ENCODE results near the gene CSRNP3.

The CSRNP3 gene

DNA sequence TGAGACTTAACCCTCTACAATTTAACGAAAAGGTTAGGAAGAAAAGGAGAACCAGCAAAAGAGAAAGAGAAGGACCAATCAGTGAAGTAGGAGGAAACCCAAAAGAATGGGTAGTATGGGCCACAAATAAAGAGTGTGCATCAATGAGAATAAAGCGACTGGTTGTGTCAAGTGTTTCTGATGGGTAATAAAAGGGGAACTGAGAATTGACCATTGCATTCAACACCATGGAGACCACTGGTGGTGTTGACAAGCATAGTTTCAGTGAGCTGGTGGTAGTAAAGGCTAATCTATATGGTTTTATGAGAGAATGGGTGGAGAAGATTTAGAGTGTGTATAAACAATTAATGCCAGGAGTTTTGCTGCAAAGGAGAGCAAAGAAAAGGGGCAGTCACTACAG is 75.4 kb downstream of the CSRNP3 start:
- no peak for DNase-seq

GRCh38 chr2:165547900-165548299 is 78.4 kb downstream of the CSRNP3 start:
- no peak for DNase-seq

DNA sequence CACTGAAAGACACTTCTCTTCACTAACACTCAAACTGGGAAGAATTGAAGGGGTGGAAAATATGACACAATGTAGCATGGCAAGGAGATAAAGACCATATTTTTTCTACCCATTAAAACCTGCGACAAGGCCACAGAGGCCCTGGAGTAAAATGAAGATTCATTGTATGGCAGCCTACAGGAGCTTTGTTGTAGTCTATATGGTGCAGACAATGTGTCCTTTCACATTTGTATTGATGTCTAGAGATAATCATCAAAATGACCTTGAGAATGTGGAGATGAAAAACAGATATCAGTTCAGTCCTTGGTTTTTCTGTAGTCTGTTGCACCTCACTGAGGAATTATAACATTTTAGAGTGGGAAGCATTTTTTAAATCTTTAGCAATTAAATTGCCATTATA is 80.1 kb downstream of the CSRNP3 start:
- DNase-seq, result no peak

GRCh38 chr2:165558832-165559231 is 89.3 kb downstream of the CSRNP3 start:
- DNase-seq, result peak in 1 of 51 donors; percentile 27

- no peak for DNase-seq
Observed at GRCh38 chr2:165560377-165560988, 91.0 kb downstream of the CSRNP3 start.

GRCh38 chr2:165561516-165561915 is 92.0 kb downstream of the CSRNP3 start:
- DNase-seq, result no peak

GRCh38 chr2:165562233-165562632 is 92.7 kb downstream of the CSRNP3 start:
- no peak for DNase-seq

DNA sequence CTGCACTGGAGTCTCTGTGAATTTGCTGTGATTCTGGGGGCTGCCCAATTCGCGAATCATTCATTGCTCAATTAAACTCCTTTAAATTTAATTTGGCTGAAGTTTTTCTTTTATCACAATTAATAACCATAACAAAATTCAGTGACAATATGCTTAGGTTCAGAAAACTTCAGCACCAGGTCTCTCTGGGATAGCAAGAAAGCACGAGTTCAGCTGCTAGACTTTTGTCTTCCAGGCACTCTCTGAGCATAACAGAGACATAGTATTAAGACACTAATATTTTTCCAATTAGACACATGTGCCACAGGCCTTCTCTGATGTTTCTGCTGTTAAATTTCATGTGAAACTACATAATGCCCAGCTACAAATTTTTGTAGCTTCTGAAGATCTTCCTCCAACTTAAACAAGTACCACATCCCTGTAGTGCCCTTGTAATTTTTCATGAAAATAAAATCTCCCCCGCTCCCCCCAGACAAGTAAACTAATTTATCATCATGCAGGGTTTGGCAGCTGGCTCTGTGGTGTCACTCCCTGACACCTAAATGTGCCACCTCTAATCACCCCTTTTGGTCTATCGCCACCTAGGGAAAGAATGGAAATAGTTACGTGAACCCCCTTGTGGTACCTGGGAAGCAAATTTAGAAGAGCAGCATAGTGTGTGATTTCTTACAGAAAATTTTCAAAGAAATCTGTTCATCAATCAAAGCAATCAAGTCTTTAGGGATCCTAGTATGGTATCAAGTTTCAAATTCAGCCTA is 94.1 kb downstream of the CSRNP3 start:
- DNase-seq, result no peak

GRCh38 chr2:165566008-165566407 is 96.5 kb downstream of the CSRNP3 start:
- no peak for DNase-seq

DNA sequence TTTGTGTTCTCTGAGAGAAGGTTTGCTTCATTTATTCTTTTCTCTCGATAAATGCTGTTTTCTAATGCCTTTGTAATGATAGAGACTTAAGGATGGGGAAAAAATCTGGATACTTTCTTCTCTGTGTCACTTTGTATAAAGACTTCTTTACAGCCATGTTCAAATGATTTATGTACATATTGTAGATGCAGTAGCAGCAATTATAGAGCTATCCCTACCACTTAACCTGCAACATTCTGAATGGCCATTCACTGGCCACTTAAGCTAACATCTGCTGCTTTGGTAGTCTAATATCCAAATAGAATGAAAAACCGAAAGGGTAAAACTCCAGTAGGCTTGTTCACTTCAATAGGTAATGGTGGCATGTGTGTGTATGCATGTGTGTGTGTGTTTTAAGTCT is 97.8 kb downstream of the CSRNP3 start:
- DNase-seq, result no peak

- peak in 1 of 51 donors; percentile 11 for DNase-seq
Observed at GRCh38 chr2:165568361-165568760, 98.9 kb downstream of the CSRNP3 start.

GRCh38 chr2:165571477-165571876 is 102.0 kb downstream of the CSRNP3 start:
- DNase-seq, result no peak

GRCh38 chr2:165572151-165572550 is 102.7 kb downstream of the CSRNP3 start:
- peak in 23 of 51 donors; percentile 0 to 64 (median 18) for DNase-seq

DNA sequence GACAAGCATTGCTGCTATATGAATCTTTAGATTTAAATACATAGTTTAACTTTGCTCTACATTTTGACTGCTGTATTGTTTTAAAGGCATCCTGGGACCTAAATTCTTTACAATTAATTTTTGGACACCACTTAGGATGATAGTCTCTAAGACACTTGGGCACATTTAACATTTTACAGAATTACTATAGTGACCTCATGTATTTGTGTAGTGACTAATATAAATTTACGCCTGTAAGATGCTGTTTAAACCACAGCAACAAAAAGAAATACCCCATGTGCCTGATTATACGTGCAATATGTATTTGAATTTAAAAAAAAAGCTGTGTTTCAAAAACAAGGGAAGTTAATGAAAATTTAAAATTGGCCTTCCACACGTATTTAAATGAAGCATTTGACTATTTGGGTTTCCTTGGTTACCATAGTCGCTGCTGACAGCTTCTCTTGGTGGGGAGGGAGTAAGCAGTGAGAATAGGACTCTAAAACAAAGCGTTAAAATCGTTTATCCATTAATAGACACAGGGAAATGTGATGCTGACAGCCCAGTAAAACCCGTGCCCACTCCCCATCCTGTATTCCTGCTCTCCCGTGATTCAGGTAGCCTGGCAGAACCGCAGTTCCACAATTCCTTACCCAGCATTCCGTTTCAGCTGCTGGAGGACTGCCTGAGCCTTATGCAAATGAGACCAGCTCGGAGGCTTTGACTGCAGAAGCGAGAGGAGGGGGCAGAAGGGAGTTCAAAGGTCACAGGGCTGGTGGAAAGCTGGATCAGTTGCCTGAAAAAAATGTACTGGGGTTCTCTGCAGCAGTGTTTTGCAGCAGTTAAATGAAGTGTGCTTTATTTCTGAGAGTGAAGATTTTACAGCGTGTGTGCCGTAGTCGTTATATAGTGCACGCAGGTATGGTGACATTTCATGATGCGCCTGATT is 104.3 kb downstream of the CSRNP3 start:
- peak in 49 of 51 donors; percentile 8 to 91 (median 56) for DNase-seq

DNA sequence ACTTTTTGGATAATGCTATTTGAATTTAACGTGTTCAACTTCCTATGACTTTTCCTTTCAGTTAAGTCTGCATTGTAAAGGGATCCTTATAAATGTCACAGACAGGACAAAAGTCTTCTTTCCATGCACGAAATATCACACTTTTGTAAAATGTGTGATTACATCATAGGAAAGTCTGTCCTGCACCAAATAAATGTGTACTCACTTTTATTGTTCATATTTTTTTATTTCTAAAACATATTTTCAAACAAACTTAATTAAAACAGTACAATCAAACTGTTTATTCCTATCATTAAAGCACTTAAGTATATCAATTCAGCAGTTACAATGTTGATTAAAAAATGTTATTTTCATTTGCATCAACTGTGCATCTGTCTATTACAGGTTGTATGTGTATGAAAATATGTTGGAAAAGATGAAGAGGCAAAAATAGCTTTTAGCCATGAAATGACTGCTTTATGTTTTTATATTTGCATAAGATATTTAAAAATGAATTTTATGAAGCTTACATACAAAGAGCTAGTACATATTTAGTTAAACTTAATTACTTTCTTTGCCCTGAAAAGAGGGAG is 105.6 kb downstream of the CSRNP3 start:
- no peak for DNase-seq

- DNase-seq, result peak in 1 of 51 donors; percentile 11
Observed at GRCh38 chr2:165576409-165577154, 107.1 kb downstream of the CSRNP3 start.

- peak in 6 of 51 donors; percentile 3 to 31 (median 10) for DNase-seq
Observed at GRCh38 chr2:165582409-165582808, 112.9 kb downstream of the CSRNP3 start.

GRCh38 chr2:165582863-165583506 is 113.5 kb downstream of the CSRNP3 start:
- DNase-seq, result peak in 4 of 51 donors; percentile 3 to 24 (median 6)

DNA sequence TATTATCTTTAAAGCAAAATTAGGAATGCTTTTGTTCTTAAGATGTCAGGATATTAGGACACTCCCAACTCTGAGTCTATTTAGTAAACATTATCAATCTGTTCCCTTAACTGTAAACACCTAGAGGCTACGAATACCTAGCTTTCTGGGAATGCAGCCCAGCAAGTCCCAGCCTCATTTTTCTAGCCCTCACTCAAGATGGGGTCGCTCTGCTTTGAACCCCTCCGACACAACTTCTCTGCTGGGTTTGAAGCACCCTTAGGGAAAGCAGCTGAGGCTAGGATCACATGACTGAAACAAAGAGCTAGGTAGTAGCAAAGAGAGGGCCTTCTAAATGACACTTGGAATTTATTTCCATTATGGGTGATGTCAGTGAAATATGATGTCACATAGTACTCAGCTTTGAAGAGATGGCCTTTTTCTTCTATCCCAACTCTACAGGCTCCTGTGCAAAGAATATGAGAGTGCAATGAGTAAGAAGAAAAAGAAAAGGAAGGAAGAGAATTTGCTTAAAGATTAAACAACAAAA is 114.7 kb downstream of the CSRNP3 start:
- DNase-seq, result no peak

DNA sequence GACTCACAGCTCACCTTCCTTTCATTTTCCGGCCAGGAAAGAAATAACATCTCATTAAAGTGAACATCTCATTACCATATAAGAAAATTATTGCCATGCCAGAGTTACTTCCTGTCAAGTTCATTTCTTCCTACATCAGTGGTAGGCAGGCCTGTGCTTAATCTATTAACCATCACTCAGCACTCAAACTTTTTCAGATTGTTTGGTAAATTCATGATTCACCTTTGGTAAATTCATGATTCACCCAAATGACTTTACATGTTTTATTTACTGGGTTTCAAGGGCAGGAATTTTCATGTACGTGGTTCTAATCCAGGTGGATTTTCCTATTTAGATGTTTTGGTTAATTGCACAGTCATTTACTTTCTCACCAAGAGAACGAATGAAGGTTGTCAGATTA is 116.5 kb downstream of the CSRNP3 start:
- DNase-seq, result no peak
